Ovary (tissue), 3 donors: ENCODE data around the gene ZBTB34.

ENCODE experiments used
- EP300 ChIP-seq: sonication (generic); formaldehyde crosslinking; IDR thresholded peaks from one replicate; pipeline ENCODE4 v1.6.1; 2017; ENCODE audit warnings: antibody characterized with exemption
- POLR2A ChIP-seq: fragments of 450-650 bp; IDR thresholded peaks from one replicate; pipeline ENCODE4 v1.6.1; 2017; ENCODE audit warnings: antibody characterized with exemption, mild to moderate bottlenecking, moderate library complexity
- TF ChIP-seq, protein P1 (sequence below), 3 donors: fragments of 450-650 bp in 2 of 3; fragments of 200-600 bp in 1 of 3; IDR thresholded peaks; one replicate each; pipeline versions ENCODE4 v1.5.1 to v1.8.0; 2016 to 2022; ENCODE audit warnings: antibody characterized with exemption in 3 of 3, mild to moderate bottlenecking in 1 of 3
- donor health status: DM: no; HTN: no; CAD: no.

DNA sequence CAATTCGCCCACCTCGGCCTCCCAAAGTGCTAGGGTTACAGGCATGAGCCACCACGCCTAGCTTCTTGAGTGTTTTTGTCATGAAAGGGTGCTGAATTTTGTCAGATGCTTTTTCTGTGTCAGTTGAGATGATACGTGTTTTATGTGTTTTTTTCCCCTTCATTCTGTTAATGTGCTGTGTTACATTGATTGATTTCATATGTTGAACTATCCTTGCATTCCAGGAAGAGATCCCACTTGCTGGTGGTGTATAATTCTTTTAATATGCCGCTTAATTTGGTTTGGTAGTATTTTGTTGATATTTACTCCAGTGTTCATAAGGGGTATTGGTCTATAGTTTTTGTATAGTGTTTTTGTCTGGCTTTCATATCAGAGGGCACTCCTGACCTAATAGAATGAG lies 42.0 kb upstream of the ZBTB34 start:
- TF ChIP-seq, protein P1, sequence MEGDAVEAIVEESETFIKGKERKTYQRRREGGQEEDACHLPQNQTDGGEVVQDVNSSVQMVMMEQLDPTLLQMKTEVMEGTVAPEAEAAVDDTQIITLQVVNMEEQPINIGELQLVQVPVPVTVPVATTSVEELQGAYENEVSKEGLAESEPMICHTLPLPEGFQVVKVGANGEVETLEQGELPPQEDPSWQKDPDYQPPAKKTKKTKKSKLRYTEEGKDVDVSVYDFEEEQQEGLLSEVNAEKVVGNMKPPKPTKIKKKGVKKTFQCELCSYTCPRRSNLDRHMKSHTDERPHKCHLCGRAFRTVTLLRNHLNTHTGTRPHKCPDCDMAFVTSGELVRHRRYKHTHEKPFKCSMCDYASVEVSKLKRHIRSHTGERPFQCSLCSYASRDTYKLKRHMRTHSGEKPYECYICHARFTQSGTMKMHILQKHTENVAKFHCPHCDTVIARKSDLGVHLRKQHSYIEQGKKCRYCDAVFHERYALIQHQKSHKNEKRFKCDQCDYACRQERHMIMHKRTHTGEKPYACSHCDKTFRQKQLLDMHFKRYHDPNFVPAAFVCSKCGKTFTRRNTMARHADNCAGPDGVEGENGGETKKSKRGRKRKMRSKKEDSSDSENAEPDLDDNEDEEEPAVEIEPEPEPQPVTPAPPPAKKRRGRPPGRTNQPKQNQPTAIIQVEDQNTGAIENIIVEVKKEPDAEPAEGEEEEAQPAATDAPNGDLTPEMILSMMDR (IDR thresholded peaks at IDR 0.05), result no peak
- no peak for TF ChIP-seq POLR2A
- TF ChIP-seq EP300, result no peak
